ENCODE data around the gene VENTX.

Gene VENTX

GRCh38 chr10:133194151-133194550 lies 43.5 kb upstream of the VENTX start:
- no peak for DNase-seq (ENCODE audit: low read depth)
- no peak for TF ChIP-seq CTCF (IDR thresholded peaks at IDR 0.05; ENCODE audit: low read length, missing control alignments)
- no peak overlapping the region for H3K4me3 ChIP-seq (replicated peaks; ENCODE audit: low read depth, low read length)

- DNase-seq (ENCODE audit: low read depth): no peak
- TF ChIP-seq CTCF (IDR thresholded peaks at IDR 0.05; ENCODE audit: low read length, missing control alignments): no peak
- no peak overlapping the region for H3K4me3 ChIP-seq (replicated peaks; ENCODE audit: low read depth, low read length)
Measured at GRCh38 chr10:133195096-133195495, 42.6 kb upstream of the VENTX start.

- no peak overlapping the region for H3K4me3 ChIP-seq (replicated peaks; ENCODE audit: low read depth, low read length)
- TF ChIP-seq CTCF (IDR thresholded peaks at IDR 0.05; ENCODE audit: low read length, missing control alignments): no peak
- no peak for DNase-seq (ENCODE audit: low read depth)
Measured at GRCh38 chr10:133195611-133196010, 42.0 kb upstream of the VENTX start.

GRCh38 chr10:133196221-133196915 lies 41.3 kb upstream of the VENTX start:
- no peak overlapping the region for H3K4me3 ChIP-seq (replicated peaks; ENCODE audit: low read depth, low read length)
- DNase-seq (ENCODE audit: low read depth): peak; percentile 11
- TF ChIP-seq CTCF (IDR thresholded peaks at IDR 0.05; ENCODE audit: low read length, missing control alignments): no peak

- no peak for TF ChIP-seq CTCF (IDR thresholded peaks at IDR 0.05; ENCODE audit: low read length, missing control alignments)
Measured at GRCh38 chr10:133196936-133197758, 40.5 kb upstream of the VENTX start.

GRCh38 chr10:133197786-133198185 lies 39.9 kb upstream of the VENTX start:
- no peak for DNase-seq (ENCODE audit: low read depth)
- TF ChIP-seq CTCF (IDR thresholded peaks at IDR 0.05; ENCODE audit: low read length, missing control alignments): no peak

More at GRCh38 chr10:133196936-133197758, 40.5 kb upstream of the VENTX start:
- no peak for DNase-seq (ENCODE audit: low read depth)
- no peak overlapping the region for H3K4me3 ChIP-seq (replicated peaks; ENCODE audit: low read depth, low read length)

More at GRCh38 chr10:133197786-133198185, 39.9 kb upstream of the VENTX start:
- H3K4me3 ChIP-seq (replicated peaks; ENCODE audit: low read depth, low read length): no peak overlapping the region
